ENCODE results near the gene FLII. TPM values are rescaled to one million over a fixed set of nuclear protein-coding genes. Genes with fewer than 3 reads are reported as not detected.

FLII gene
- total RNA-seq, 1 experiment from 2014 or later = 298 TPM

DNA sequence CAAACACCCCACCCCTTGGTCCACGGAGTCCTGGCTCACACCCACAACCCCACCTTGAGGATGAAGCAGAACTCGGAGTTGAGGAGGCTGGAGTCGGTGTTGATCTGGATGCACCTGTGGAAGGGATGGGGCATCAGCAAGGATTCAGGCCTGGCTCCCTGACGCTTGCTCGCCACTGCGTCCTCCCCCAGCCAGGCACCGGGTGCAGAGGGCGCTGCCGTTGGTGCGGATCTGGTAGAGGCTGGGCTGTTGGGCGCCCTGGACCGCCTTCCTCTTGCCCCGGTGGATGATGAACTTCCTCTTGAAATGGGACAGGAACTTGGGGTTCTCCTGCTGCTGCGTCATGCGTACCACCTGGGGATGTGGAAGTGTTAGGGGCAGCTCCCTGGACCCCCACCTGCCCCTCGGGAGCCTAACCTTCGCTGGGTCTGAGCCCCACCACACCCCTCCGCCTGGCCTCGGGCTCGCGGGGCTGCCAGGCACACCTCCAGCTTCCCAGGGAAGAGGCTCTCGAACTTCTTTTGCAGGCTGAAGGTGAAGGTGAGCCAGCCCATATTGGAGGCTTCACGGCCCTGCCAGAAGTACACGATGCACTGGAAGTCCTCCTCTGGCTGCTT lies 12.3 kb downstream of the FLII start:
- H3K27ac Mint-ChIP-seq = peak overlapping the region in 2 of 3 experiments; percentile 66 to 92; a peak in 3 of 7 replicates
- H4K20me1 ChIP-seq (ENCODE audit: control insufficient read depth, insufficient read depth, insufficient read length) = peaks cover 3% of the 10 kb centered on the region
- no peak overlapping the region for H2BK5ac ChIP-seq (ENCODE audit: insufficient read length, low read length)
- no peak overlapping the region for H2AFZ ChIP-seq (ENCODE audit: low read length)
- H3T11ph ChIP-seq (ENCODE audit: low read length) = no peak overlapping the region
- no peak overlapping the region for H3K56ac ChIP-seq (ENCODE audit: insufficient read length, low read depth, low read length)
- TF ChIP-seq, protein P1, sequence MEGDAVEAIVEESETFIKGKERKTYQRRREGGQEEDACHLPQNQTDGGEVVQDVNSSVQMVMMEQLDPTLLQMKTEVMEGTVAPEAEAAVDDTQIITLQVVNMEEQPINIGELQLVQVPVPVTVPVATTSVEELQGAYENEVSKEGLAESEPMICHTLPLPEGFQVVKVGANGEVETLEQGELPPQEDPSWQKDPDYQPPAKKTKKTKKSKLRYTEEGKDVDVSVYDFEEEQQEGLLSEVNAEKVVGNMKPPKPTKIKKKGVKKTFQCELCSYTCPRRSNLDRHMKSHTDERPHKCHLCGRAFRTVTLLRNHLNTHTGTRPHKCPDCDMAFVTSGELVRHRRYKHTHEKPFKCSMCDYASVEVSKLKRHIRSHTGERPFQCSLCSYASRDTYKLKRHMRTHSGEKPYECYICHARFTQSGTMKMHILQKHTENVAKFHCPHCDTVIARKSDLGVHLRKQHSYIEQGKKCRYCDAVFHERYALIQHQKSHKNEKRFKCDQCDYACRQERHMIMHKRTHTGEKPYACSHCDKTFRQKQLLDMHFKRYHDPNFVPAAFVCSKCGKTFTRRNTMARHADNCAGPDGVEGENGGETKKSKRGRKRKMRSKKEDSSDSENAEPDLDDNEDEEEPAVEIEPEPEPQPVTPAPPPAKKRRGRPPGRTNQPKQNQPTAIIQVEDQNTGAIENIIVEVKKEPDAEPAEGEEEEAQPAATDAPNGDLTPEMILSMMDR (conservative IDR thresholded peaks at IDR 0.05) = no peak
- no peaks in the 10 kb centered on the region for H3K79me2 ChIP-seq (ENCODE audit: insufficient read depth, low read length)
- no peaks in the 10 kb centered on the region for H3K9me3 ChIP-seq (ENCODE audit: control insufficient read depth, low read depth, low read length)
- H4K91ac ChIP-seq (ENCODE audit: insufficient read length, low read depth, low read length) = no peak overlapping the region
- no peak overlapping the region for H3K14ac ChIP-seq (ENCODE audit: insufficient read depth, low read length)
- H3K4me3 Mint-ChIP-seq = peak overlapping the region; percentile 83 to 92
- H3K4me2 ChIP-seq (ENCODE audit: insufficient read depth, insufficient read length, low read length) = peak overlapping the region; percentile 46
- H3K4ac ChIP-seq (ENCODE audit: low read depth, low read length) = no peak overlapping the region
- no peaks in the 10 kb centered on the region; the same call in 1 of the 2 replicates for H3K27me3 Mint-ChIP-seq (ENCODE audit: low read depth)
- peaks cover 18 to 85% (median 71%) of the 10 kb centered on the region in 3 experiments; a peak in 6 of 7 replicates for H3K36me3 Mint-ChIP-seq (ENCODE audit: insufficient read depth in 1 of 3, low read depth in 3 of 3)
- no peak overlapping the region for H2BK12ac ChIP-seq (ENCODE audit: insufficient read length, low read depth, low read length)
- no peak overlapping the region for H3K18ac ChIP-seq (ENCODE audit: insufficient read length, low read depth, low read length)
- no peak overlapping the region for H3K9ac ChIP-seq (ENCODE audit: extremely low read depth, insufficient read length, low read length)
- peaks cover 3% of the 10 kb centered on the region; the same call in 1 of the 2 replicates for H3K4me1 ChIP-seq (ENCODE audit: insufficient read depth, low read length)
- no peaks in the 10 kb centered on the region; a peak in 1 of 5 replicates for H3K9me3 Mint-ChIP-seq
- H2BK120ac ChIP-seq (ENCODE audit: low read depth, low read length, poor library complexity, severe bottlenecking) = no peak overlapping the region
- no peaks in the 10 kb centered on the region for H3K27me3 ChIP-seq (ENCODE audit: insufficient read depth, low read length)
- H3K23me2 ChIP-seq (ENCODE audit: insufficient read length, low read depth, low read length, poor library complexity, severe bottlenecking) = no peaks in the 10 kb centered on the region
- no peak overlapping the region for H3K27ac ChIP-seq (ENCODE audit: insufficient read length, low read depth, low read length)
- no peak overlapping the region for H3K23ac ChIP-seq (ENCODE audit: insufficient read length, low read depth, low read length)
- H2BK20ac ChIP-seq (ENCODE audit: low read depth, low read length, poor library complexity, severe bottlenecking) = no peak overlapping the region
- no peak overlapping the region for H2BK15ac ChIP-seq (ENCODE audit: low read depth, low read length)
- no peak overlapping the region for H2AK5ac ChIP-seq (ENCODE audit: insufficient read length, low read length)
- H4K8ac ChIP-seq (replicated peaks; ENCODE audit: insufficient read length, low read depth, low read length) = no peak overlapping the region
- H3K79me1 ChIP-seq (ENCODE audit: insufficient read depth, low read depth, low read length, poor library complexity, severe bottlenecking) = no peaks in the 10 kb centered on the region
- no peak overlapping the region for H4K5ac ChIP-seq (ENCODE audit: insufficient read length, low read depth, low read length)
- H3K4me1 Mint-ChIP-seq = peaks cover 15 to 25% of the 10 kb centered on the region in 2 experiments
- DNase-seq = no peak
- no CpG with 5 or more reads among the region's 24 CpGs for WGBS (ENCODE audit: extremely low coverage, insufficient read length, low lambda C conversion rate)
